ENCODE results near the gene TRABD2B. TPM values are rescaled to one million over a fixed set of nuclear protein-coding genes. Genes with fewer than 3 reads are reported as not detected.

The TRABD2B gene
- total and polyA plus RNA-seq, 2 of the 13 experiments (the other 11 are each of a cell fraction or from before 2014, with no cell fraction given), result 0.04 TPM; not detected in 1

- TF ChIP-seq ZNF362 (CRISPR knock-in tag; IDR thresholded peaks at IDR 0.05; ENCODE audit: borderline replicate concordance), result no peak
- TF ChIP-seq ZBTB14 (CRISPR knock-in tag; IDR thresholded peaks at IDR 0.05), result no peak
- TF ChIP-seq ZNF609 (CRISPR knock-in tag; IDR thresholded peaks at IDR 0.05; ENCODE audit: borderline replicate concordance), result 0 out of 2 replicates have a peak, but pooled peaks have one; percentile 34
- TF ChIP-seq PATZ1 (CRISPR knock-in tag; IDR thresholded peaks at IDR 0.05), result no peak
- peak; percentile 52; the same call in 1 of the 2 replicates for TF ChIP-seq ELF3 (CRISPR knock-in tag; IDR thresholded peaks at IDR 0.05)
- TF ChIP-seq ZNF275 (CRISPR knock-in tag; IDR thresholded peaks at IDR 0.05; ENCODE audit: borderline replicate concordance), result no peak
- 0 out of 2 replicates have a peak, but pooled peaks have one; percentile 37 for TF ChIP-seq ZNF709 (CRISPR knock-in tag; IDR thresholded peaks at IDR 0.05)
- peak; percentile 20; the same call in 1 of the 2 replicates for TF ChIP-seq FOXA3 (CRISPR knock-in tag; IDR thresholded peaks at IDR 0.05)
- no peak for TF ChIP-seq HMGXB4 (CRISPR knock-in tag; IDR thresholded peaks at IDR 0.05; ENCODE audit: borderline replicate concordance in 1 of 2, low read depth in 1 of 2)
- no peak for TF ChIP-seq ZNF567 (CRISPR knock-in tag; IDR thresholded peaks at IDR 0.05; ENCODE audit: borderline replicate concordance)
- 0 out of 2 replicates have a peak, but pooled peaks have one; percentile 10 for TF ChIP-seq ZNF430 (CRISPR knock-in tag; IDR thresholded peaks at IDR 0.05)
- no peak for TF ChIP-seq SMARCE1 (IDR thresholded peaks at IDR 0.05; ENCODE audit: borderline replicate concordance)
- peak; percentile 52; the same call in 1 of the 2 replicates for TF ChIP-seq ETV5 (CRISPR knock-in tag; IDR thresholded peaks at IDR 0.05; ENCODE audit: borderline replicate concordance)
- no peak for TF ChIP-seq PRMT3 (CRISPR knock-in tag; IDR thresholded peaks at IDR 0.05; ENCODE audit: borderline replicate concordance, low read depth)
Observed at GRCh38 chr1:47809301-47810084, 187.7 kb downstream of the TRABD2B start (continued).
